Ovary (tissue), 3 donors: Measurements from ENCODE around the gene TSN.

ENCODE experiments used
- POLR2A ChIP-seq: fragments of 450-650 bp; IDR thresholded peaks from one replicate; pipeline ENCODE4 v1.6.1; 2017; ENCODE audit warnings: antibody characterized with exemption, mild to moderate bottlenecking, moderate library complexity
- TF ChIP-seq, protein P1 (sequence below), 3 donors: fragments of 450-650 bp in 2 of 3; fragments of 200-600 bp in 1 of 3; IDR thresholded peaks; one replicate each; pipeline versions ENCODE4 v1.5.1 to v1.8.0; 2016 to 2022; ENCODE audit warnings: antibody characterized with exemption in 3 of 3, mild to moderate bottlenecking in 1 of 3
- donor health status: DM: no; HTN: no; CAD: no.

- TF ChIP-seq, protein P1, sequence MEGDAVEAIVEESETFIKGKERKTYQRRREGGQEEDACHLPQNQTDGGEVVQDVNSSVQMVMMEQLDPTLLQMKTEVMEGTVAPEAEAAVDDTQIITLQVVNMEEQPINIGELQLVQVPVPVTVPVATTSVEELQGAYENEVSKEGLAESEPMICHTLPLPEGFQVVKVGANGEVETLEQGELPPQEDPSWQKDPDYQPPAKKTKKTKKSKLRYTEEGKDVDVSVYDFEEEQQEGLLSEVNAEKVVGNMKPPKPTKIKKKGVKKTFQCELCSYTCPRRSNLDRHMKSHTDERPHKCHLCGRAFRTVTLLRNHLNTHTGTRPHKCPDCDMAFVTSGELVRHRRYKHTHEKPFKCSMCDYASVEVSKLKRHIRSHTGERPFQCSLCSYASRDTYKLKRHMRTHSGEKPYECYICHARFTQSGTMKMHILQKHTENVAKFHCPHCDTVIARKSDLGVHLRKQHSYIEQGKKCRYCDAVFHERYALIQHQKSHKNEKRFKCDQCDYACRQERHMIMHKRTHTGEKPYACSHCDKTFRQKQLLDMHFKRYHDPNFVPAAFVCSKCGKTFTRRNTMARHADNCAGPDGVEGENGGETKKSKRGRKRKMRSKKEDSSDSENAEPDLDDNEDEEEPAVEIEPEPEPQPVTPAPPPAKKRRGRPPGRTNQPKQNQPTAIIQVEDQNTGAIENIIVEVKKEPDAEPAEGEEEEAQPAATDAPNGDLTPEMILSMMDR (IDR thresholded peaks at IDR 0.05) = no peak
- TF ChIP-seq POLR2A = no peak
Measured at GRCh38 chr2:121790276-121790956, 35.0 kb downstream of the TSN start.
